Caki2 (cell line): ENCODE measurements around the gene AMN. TPM values are rescaled to one million over a fixed set of nuclear protein-coding genes. Genes with fewer than 3 reads are reported as not detected.

ENCODE experiments used
- DNase-seq: peaks from one replicate; pipeline ENCODE4 v3.0.0-alpha.2; 2015; ENCODE audit warnings: low read depth
- in situ Hi-C: cut with HindIII; loops from 2 replicates; pipeline ENCODE4 v1.10.0; 2016; ENCODE audit warnings: low sequenced_read_pairs, low pct_unique_long_range_greater_than_20kb, mixed read lengths
- total RNA-seq: library from RNA; depleted of rRNA; stranded (reverse); fragments of >200 nt; shearing (Covaris generic); gene quantifications from 2 replicates; pipeline ENCODE4 v1.2.3, GENCODE V29; 2014; ENCODE audit warnings: low replicate concordance

AMN gene
- total RNA-seq, 1 experiment from 2014 or later, result 1.5 TPM

DNA sequence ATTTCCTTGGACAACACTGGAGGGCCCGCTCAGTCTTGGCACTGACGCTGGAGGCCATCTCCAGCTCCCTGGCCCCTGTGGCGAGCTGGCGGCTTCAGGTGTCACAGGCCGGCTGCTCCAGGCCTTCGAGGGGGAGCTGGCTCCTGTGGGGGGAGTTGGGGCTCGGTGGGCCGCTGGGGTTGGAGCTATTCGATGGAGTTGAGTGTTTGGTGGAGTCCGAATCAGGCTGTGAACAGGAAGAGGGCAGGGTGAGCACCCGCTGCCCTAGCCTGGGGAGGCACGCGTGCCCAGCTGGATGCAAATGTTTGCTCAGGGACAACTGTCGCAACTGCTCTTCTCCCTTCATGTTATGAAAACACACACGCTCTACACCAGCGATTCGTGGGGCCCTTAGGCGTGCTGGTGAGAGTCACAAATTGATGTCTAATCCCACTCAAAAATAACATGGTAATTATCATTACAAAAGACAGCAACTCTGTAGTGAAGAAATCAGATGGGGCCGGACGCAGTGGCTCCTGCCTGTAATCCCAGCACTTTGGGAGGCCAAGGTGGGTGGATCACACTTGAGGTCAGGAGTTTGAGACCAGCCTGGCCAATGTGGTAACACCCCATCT, 11.3 kb downstream of the AMN start:
- no peak for DNase-seq
- in situ Hi-C loops, result no loop called here

- DNase-seq, result no peak
- in situ Hi-C loops, result no loop called here
Observed at GRCh38 chr14:102935756-102936155, 13.3 kb downstream of the AMN start.

GRCh38 chr14:102937331-102938175, 15.1 kb downstream of the AMN start:
- in situ Hi-C loops, result no loop called here

DNA sequence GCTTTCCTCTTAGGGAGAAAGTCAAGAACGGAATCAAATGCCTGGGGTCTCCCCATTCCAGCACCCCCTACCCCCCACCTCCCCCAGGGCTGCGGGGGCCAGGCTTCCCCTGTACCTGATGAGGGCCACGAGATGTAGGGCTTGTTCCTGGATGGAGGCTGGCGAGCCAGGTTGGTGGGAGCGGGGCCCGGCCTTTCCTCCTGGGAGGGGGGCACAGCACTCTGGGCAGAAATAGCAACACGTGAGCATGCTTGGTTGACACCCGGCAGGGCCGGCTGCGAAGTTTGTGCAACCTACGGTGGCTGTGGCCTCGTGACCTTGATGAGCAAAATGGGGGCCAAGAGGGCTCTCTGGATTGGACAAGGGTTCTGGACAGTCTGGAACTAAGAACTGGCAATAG, 15.7 kb downstream of the AMN start:
- in situ Hi-C loops, result no loop called here
- no peak for DNase-seq

More at GRCh38 chr14:102937331-102938175, 15.1 kb downstream of the AMN start:
- no peak for DNase-seq

- no peak for DNase-seq
- in situ Hi-C loops, result no loop called here
Observed at GRCh38 chr14:102939329-102939728, 16.9 kb downstream of the AMN start.

- in situ Hi-C loops, result no loop called here
- no peak for DNase-seq
Observed at GRCh38 chr14:102939820-102940561, 17.5 kb downstream of the AMN start.

GRCh38 chr14:102940729-102941362, 18.4 kb downstream of the AMN start:
- no peak for DNase-seq

GRCh38 chr14:102941419-102942011, 19.1 kb downstream of the AMN start:
- in situ Hi-C loops, result no loop called here
- no peak for DNase-seq

More at GRCh38 chr14:102940729-102941362, 18.4 kb downstream of the AMN start:
- in situ Hi-C loops, result no loop called here

GRCh38 chr14:102942069-102942468, 19.6 kb downstream of the AMN start:
- in situ Hi-C loops, result no loop called here
- DNase-seq, result no peak

DNA sequence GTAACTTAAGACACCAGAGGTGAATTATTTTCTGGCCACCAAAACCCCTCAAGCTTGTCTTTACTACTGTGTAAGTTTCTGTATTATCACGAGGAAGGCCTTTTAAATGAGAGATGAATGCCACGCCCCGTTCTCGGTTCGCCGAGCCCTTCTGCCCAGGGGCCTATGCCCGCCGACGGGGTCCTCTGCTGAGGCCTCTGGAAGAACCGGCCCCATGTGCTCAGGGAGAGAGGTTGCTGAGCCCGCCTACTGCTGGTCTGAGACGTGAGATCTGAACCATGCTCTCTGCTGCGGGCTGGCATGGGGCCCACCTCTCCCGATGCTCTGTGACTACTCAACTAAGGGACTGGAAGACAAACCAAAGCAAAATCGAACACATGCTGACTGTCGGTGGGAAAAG, 21.0 kb downstream of the AMN start:
- no peak for DNase-seq
- in situ Hi-C loops, result no loop called here

- no peak for DNase-seq
- in situ Hi-C loops, result no loop called here
Observed at GRCh38 chr14:102943979-102944378, 21.5 kb downstream of the AMN start.

- in situ Hi-C loops, result no loop called here
- no peak for DNase-seq
Observed at GRCh38 chr14:102944448-102945330, 22.2 kb downstream of the AMN start.

DNA sequence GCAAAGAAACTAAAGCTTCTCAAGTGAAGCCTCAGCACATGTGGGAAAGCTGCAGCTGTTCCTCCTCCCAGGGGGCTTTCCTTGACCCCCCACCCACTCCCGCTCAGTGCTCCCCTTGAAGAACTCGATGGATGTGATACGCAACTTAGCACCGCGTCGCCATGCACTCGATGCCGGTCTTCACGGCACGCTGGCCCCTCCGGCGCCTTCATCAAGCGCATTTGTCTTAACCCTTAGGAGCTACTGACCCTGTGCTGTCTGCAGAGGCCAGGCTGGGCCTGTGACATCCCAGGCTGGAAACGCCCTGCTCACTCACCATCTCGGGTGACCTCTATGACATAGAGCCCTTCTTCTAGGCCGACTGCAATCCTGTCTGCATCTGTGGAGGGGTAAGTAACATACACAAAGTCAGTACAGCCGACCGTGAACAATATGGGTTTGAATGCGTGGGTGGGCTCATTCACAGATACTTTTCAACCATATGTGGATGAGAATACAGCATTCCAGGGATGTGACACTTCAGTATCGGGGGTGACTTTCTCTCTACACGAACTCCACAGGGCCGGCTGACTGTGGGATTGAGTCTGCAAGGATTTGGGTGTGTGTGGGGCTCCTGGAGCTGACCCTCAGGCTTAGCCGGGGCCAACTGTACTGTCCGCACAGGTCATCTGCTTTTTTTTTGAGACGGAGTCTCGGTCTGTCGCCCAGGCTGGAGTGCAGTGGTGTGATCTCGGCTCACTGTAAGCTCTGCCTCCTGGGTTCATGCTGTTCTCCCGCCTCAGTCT, 23.1 kb downstream of the AMN start:
- DNase-seq, result no peak
- in situ Hi-C loops, result no loop called here

DNA sequence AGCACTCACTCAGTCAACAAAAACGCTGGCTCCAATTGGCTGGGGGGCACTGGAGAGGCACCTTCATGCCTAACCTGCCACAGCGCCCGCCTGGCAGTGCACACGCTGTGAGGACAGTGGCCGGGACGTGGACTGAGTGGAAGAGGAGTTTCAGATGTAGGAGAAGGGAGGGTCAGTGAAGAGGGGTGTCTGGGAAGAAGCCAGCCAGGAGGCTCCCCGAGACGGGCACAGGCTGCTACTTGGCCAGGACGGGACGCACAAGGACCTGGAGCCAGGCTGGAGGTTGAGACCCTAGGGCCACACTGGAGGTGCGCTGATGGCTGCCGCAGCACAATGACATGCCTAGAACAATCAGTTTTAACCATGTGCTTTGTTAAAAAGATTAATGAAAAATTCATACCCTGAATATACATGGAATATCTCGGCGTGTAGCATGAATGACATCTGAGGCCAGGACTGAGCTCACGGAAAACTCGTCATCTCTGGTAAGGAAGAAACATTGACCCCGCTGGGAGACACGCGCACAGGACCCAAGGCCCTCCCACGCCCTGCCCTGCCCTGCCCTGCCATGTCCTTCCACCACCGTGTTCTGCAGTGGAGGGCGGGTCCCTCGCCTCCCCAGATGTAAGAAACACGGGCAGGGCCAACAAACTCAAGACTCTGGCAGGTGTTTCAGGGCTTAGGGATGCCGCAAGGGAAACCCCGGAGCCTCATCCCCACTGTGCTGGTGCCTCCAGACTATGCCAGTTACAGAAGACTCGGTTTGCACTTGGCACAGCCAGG, 25.0 kb downstream of the AMN start:
- in situ Hi-C loops, result no loop called here
- DNase-seq, result no peak

GRCh38 chr14:102948698-102949061, 26.2 kb downstream of the AMN start:
- DNase-seq, result no peak
- in situ Hi-C loops, result no loop called here
